OCI-LY7 (cell line): Measurements from ENCODE around the gene ABCA13. TPM values are rescaled to one million over a fixed set of nuclear protein-coding genes. Genes with fewer than 3 reads are reported as not detected.

Source experiments
- BruUV-seq: library from RNA; stranded (reverse); fragments of 400-500 nt; replicated peaks from 2 replicates; lab custom pipeline; 2021; lab: Mats Ljungman, UMichigan
- CTCF ChIA-PET: fragments of 300-600 bp; sonication (Branson Sonifier 250); formaldehyde crosslinking; loops from one replicate; lab custom pipeline; 2022; ENCODE audit warnings: antibody characterized with exemption; ENCODE audit not compliant: unreplicated experiment; lab: Charles Lee
- POLR2A ChIA-PET: fragments of 300-600 bp; sonication (Branson Sonifier 250); formaldehyde crosslinking; loops from one replicate; lab custom pipeline; 2022; ENCODE audit warnings: antibody characterized with exemption; lab: Charles Lee
- DNase-seq: peaks from one replicate; pipeline ENCODE4 v3.0.0-alpha.2; 2015; ENCODE audit warnings: low spot score
- H2AFZ ChIP-seq: fragments of 200-600 bp; sonication (generic), shearing (Covaris generic); 2 replicates; pipeline ENCODE4 v1.6.1; 2014; ENCODE audit warnings: mild to moderate bottlenecking, antibody characterized with exemption, low read length, moderate library complexity
- H3K27ac ChIP-seq: fragments of 200-600 bp; sonication (generic); 2 replicates; pipeline ENCODE4 v1.5.1; 2014; ENCODE audit warnings: mixed run types, low read depth, mild to moderate bottlenecking, moderate library complexity, low read length, inconsistent platforms; ENCODE audit not compliant: poor library complexity, severe bottlenecking
- H3K36me3 ChIP-seq: fragments of 200-600 bp; sonication (generic); 2 replicates; pipeline ENCODE4 v1.6.1; 2014; ENCODE audit warnings: mild to moderate bottlenecking, antibody characterized with exemption, low read length, moderate library complexity, mixed read lengths; ENCODE audit not compliant: insufficient read depth
- H3K4me1 ChIP-seq: fragments of 200-600 bp; sonication (generic); 2 replicates; pipeline ENCODE4 v1.5.1; 2014; ENCODE audit warnings: mild to moderate bottlenecking, low read length; ENCODE audit not compliant: insufficient read depth, poor library complexity, severe bottlenecking
- H3K4me2 ChIP-seq: fragments of 200-600 bp; sonication (generic); 2 replicates; pipeline ENCODE4 v1.6.1; 2014; ENCODE audit warnings: mild to moderate bottlenecking, low read length
- H3K4me3 ChIP-seq: fragments of 200-600 bp; sonication (generic); 2 replicates; pipeline ENCODE4 v1.5.1; 2014; ENCODE audit warnings: mild to moderate bottlenecking, low read depth, low read length; ENCODE audit not compliant: poor library complexity, severe bottlenecking
- H3K79me2 ChIP-seq: fragments of 200-600 bp; sonication (generic); 2 replicates; pipeline ENCODE4 v1.6.1; 2016; ENCODE audit warnings: low read depth, mild to moderate bottlenecking, low read length, moderate library complexity, mixed read lengths; ENCODE audit not compliant: insufficient read depth
- H3K9me2 ChIP-seq: fragments of 200-600 bp; sonication (generic); 2 replicates; pipeline ENCODE4 v1.6.1; 2016; ENCODE audit warnings: mild to moderate bottlenecking, low read length, mixed read lengths; ENCODE audit not compliant: insufficient read depth
- H3K9me3 ChIP-seq: fragments of 200-600 bp; sonication (generic); 2 replicates; pipeline ENCODE4 v1.6.1; 2014; ENCODE audit warnings: mild to moderate bottlenecking, mixed run types, low read length, mixed read lengths
- H4K20me1 ChIP-seq: fragments of 200-600 bp; sonication (generic); 2 replicates; pipeline ENCODE4 v1.6.1; 2014; ENCODE audit warnings: mild to moderate bottlenecking, antibody characterized with exemption, low read length, moderate library complexity, mixed read lengths; ENCODE audit not compliant: insufficient read depth
- CTCF ChIP-seq: fragments of 200-600 bp; sonication (generic); conservative IDR thresholded peaks from 2 replicates; pipeline ENCODE4 v1.5.1; 2014; ENCODE audit warnings: mild to moderate bottlenecking, antibody characterized with exemption, low read length, moderate library complexity, mixed read lengths
- EZH2phosphoT487 ChIP-seq: fragments of 200-600 bp; sonication (generic); IDR thresholded peaks from 2 replicates; pipeline ENCODE4 v1.6.1; 2018; ENCODE audit warnings: low read depth, borderline replicate concordance, mild to moderate bottlenecking, mixed run types, antibody characterized with exemption, low read length, moderate library complexity, mixed read lengths
- intact Hi-C: fragments of 100-400 bp; cut with micrococcal nuclease; formaldehyde crosslinking; loops from one replicate; pipeline ENCODE4 v1.10.0; 2022; ENCODE audit not compliant: unreplicated experiment
- total RNA-seq, 2 experiments: library from RNA; depleted of rRNA in 1 of 2; stranded (reverse); fragments of >200 nt in 1 of 2; shearing (Covaris generic) in 1 of 2; gene quantifications; 2 replicates each; pipeline ENCODE4 v1.2.3, GENCODE V29; 2014 to 2022

Gene ABCA13
- total RNA-seq, 2 experiments from 2014 or later: not detected

GRCh38 chr7:48296966-48297365, 125.7 kb downstream of the ABCA13 start:
- H3K79me2 ChIP-seq: no peaks in the 10 kb centered on the region
- no peaks in the 10 kb centered on the region for H3K36me3 ChIP-seq
- H2AFZ ChIP-seq: no peak overlapping the region
- H3K4me2 ChIP-seq: no peak overlapping the region
- no TSS peak for BruUV-seq
- H4K20me1 ChIP-seq: no peaks in the 10 kb centered on the region
- H3K9me3 ChIP-seq: no peaks in the 10 kb centered on the region
- peaks cover 11% of the 10 kb centered on the region for H3K4me1 ChIP-seq
- ChIA-PET CTCF (no interaction called here), POLR2A (interaction anchor here (0.6 to 1.2 kb wide), 3 partner anchors 14 to 110 kb away, joined by 3 to 5 read pairs (median 4); no protein-coding TSS in a partner anchor)
- TF ChIP-seq EZH2phosphoT487 (no peak), CTCF (no peak)
- DNase-seq: no peak
- intact Hi-C loops: no loop called here
- no peaks in the 10 kb centered on the region for H3K9me2 ChIP-seq
- H3K27ac ChIP-seq: no peak overlapping the region
- no peak overlapping the region for H3K4me3 ChIP-seq

DNA sequence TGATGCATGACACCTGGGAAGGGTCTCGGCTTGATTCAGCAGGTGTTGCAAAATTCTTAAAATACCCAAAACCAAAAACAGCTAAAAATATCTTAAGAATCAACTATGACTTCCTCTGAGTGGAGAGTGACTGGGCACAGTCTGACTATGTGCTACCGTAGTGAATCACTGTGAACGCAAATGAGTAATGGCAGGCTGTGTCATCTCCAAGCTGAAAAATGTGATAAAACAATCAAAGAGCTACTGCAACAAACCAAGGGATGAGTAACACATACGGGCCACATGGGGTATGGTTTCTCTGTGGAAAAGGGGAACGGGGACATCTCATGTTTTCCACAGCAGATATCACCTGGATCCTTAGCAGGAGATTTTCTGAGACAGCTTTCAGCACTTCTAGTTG, 127.5 kb downstream of the ABCA13 start:
- Histone ChIP-seq H3K4me2 (peak overlapping the region; percentile 15), H2AFZ (0 out of 2 replicates have a peak overlapping the region, but pooled peaks have one; percentile 6), H3K36me3 (no peaks in the 10 kb centered on the region), H3K79me2 (no peaks in the 10 kb centered on the region), H3K9me3 (no peaks in the 10 kb centered on the region), H3K9me2 (no peaks in the 10 kb centered on the region), H3K4me3 (no peak overlapping the region), H3K27ac (no peak overlapping the region), H3K4me1 (peaks cover 11% of the 10 kb centered on the region), H4K20me1 (no peaks in the 10 kb centered on the region)
- no TSS peak for BruUV-seq
- no peak for DNase-seq
- ChIA-PET POLR2A (interaction anchor here (1.3 to 1.8 kb wide), 3 partner anchors 11 to 19 kb away, joined by 4 to 5 read pairs (median 5); no protein-coding TSS in a partner anchor), CTCF (interaction anchor here (0.6 to 0.7 kb wide), 2 partner anchors 10 to 100 kb away, joined by 3 read pairs; no protein-coding TSS in a partner anchor)
- TF ChIP-seq CTCF (no peak), EZH2phosphoT487 (no peak)
- intact Hi-C loops: loop anchor here (1.0 kb wide), 1 partner anchor 1554 kb away; no protein-coding TSS in a partner anchor

GRCh38 chr7:48299580-48300169, 128.4 kb downstream of the ABCA13 start:
- Histone ChIP-seq H3K9me2 (no peaks in the 10 kb centered on the region), H3K4me1 (peaks cover 11% of the 10 kb centered on the region), H2AFZ (0 out of 2 replicates have a peak overlapping the region, but pooled peaks have one; percentile 6), H4K20me1 (no peaks in the 10 kb centered on the region), H3K4me2 (no peak overlapping the region), H3K4me3 (no peak overlapping the region), H3K79me2 (no peaks in the 10 kb centered on the region), H3K36me3 (no peaks in the 10 kb centered on the region), H3K9me3 (no peaks in the 10 kb centered on the region), H3K27ac (no peak overlapping the region)
- CTCF ChIA-PET: no interaction called here
- POLR2A ChIA-PET: interaction anchor here (0.6 to 1.8 kb wide), 3 partner anchors 10 to 40 kb away, joined by 3 to 5 read pairs (median 5); no protein-coding TSS in a partner anchor
- TF ChIP-seq EZH2phosphoT487 (no peak), CTCF (peak; percentile 90)
- BruUV-seq: no TSS peak
- DNase-seq: peak; percentile 62
- intact Hi-C loops: loop anchor here (1.0 kb wide), 1 partner anchor 1553 kb away; no protein-coding TSS in a partner anchor
